Osteoblast (primary cell): ENCODE data around the gene PTPRN2. TPM values are rescaled to one million over a fixed set of nuclear protein-coding genes. Genes with fewer than 3 reads are reported as not detected.

Experiments used
- DNase-seq: peaks from one replicate; pipeline ENCODE4 v3.0.0; 2011; ENCODE audit warnings: low spot score, mixed read lengths; ENCODE audit not compliant: insufficient read length; ENCODE audit errors: missing footprints
- H2AFZ ChIP-seq: 2 replicates; pipeline ENCODE4 v1.6.0; 2011; ENCODE audit warnings: mild to moderate bottlenecking, low read length
- H3K27ac ChIP-seq: 2 replicates; pipeline ENCODE4 v1.5.1; 2011; ENCODE audit warnings: mild to moderate bottlenecking, low read depth, low read length, moderate library complexity
- H3K27me3 ChIP-seq: 2 replicates; pipeline ENCODE4 v1.6.0; 2012; ENCODE audit warnings: mild to moderate bottlenecking, control low read depth, inconsistent platforms, low read length, moderate library complexity; ENCODE audit not compliant: insufficient read depth
- H3K36me3 ChIP-seq: 2 replicates; pipeline ENCODE4 v1.5.1; 2011; ENCODE audit warnings: mild to moderate bottlenecking, low read length, control low read depth, moderate library complexity; ENCODE audit not compliant: insufficient read depth
- H3K4me1 ChIP-seq: 2 replicates; pipeline ENCODE4 v1.5.1; 2011; ENCODE audit warnings: mild to moderate bottlenecking, low read length, control low read depth, moderate library complexity; ENCODE audit not compliant: insufficient read depth
- H3K4me2 ChIP-seq: 2 replicates; pipeline ENCODE4 v1.6.0; 2011; ENCODE audit warnings: mild to moderate bottlenecking, low read length; ENCODE audit not compliant: insufficient read depth
- H3K4me3 ChIP-seq: fragments of 200-600 bp; sonication (generic); 3 replicates; pipeline ENCODE4 v1.5.1; 2012; ENCODE audit warnings: mild to moderate bottlenecking, low read length, inconsistent platforms; ENCODE audit not compliant: insufficient read depth
- H3K79me2 ChIP-seq: 2 replicates; pipeline ENCODE4 v1.6.0; 2012; ENCODE audit warnings: mild to moderate bottlenecking, low read length, control low read depth, inconsistent platforms; ENCODE audit not compliant: insufficient read depth
- H3K9me3 ChIP-seq: 2 replicates; pipeline ENCODE4 v1.5.1; 2011; ENCODE audit warnings: low read depth, low read length, control low read depth
- H4K20me1 ChIP-seq: 2 replicates; pipeline ENCODE4 v1.6.0; 2012; ENCODE audit warnings: mild to moderate bottlenecking, low read length, control low read depth; ENCODE audit not compliant: insufficient read depth
- total RNA-seq: library from RNA; depleted of rRNA; stranded (reverse); fragments of >200 nt; gene quantifications from 2 replicates; pipeline ENCODE4 v1.2.3, GENCODE V29; 2012
- TF ChIP-seq, protein P1 (sequence below): IDR thresholded peaks from 2 replicates; pipeline ENCODE4 v1.5.1; 2011; ENCODE audit warnings: mild to moderate bottlenecking, low read depth, low read length, moderate library complexity; ENCODE audit errors: extremely low read depth

Gene PTPRN2
- total RNA-seq, 1 donor: 0.36 TPM

DNA sequence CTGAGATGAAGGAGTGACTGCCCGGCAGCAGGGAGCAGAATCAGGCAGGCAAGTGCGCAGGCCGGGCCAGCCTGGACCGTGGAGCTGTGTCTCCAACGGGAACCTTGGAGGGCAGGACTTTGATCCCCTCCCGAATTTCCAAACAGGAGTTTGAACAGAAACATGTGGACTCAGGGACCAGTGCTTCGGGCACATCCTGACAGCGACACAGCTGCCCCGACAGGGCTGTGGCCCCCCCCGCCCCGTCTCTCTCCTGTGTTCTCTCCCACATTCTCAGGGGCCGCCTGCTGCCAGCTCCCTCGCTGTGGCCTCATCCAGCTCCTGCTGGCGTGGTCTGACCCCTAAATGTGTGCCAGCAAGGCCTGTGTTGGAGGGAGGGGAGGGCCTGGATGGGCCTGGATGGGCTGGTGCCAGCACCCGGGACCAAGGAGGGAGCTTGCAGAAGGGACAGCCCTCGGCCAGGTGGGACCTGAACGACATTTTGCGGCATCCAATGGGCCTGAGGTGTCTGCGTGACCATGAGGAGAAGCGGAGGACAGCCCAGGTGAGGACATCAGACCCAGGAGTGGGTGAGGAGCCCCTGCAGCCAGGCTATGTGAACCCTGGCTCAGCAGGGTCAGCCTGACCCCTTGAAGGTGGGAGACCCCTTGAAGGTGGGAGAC, 1027.9 kb downstream of the PTPRN2 start:
- H2AFZ ChIP-seq: no peak overlapping the region
- H3K4me3 ChIP-seq: no peak overlapping the region
- DNase-seq: peak; percentile 62
- H3K27me3 ChIP-seq: no peaks in the 10 kb centered on the region
- H3K4me1 ChIP-seq: no peaks in the 10 kb centered on the region
- H3K4me2 ChIP-seq: no peak overlapping the region
- H4K20me1 ChIP-seq: no peaks in the 10 kb centered on the region
- no peaks in the 10 kb centered on the region for H3K36me3 ChIP-seq
- peaks cover 6% of the 10 kb centered on the region for H3K9me3 ChIP-seq
- H3K27ac ChIP-seq: no peak overlapping the region
- TF ChIP-seq, protein P1, sequence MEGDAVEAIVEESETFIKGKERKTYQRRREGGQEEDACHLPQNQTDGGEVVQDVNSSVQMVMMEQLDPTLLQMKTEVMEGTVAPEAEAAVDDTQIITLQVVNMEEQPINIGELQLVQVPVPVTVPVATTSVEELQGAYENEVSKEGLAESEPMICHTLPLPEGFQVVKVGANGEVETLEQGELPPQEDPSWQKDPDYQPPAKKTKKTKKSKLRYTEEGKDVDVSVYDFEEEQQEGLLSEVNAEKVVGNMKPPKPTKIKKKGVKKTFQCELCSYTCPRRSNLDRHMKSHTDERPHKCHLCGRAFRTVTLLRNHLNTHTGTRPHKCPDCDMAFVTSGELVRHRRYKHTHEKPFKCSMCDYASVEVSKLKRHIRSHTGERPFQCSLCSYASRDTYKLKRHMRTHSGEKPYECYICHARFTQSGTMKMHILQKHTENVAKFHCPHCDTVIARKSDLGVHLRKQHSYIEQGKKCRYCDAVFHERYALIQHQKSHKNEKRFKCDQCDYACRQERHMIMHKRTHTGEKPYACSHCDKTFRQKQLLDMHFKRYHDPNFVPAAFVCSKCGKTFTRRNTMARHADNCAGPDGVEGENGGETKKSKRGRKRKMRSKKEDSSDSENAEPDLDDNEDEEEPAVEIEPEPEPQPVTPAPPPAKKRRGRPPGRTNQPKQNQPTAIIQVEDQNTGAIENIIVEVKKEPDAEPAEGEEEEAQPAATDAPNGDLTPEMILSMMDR: no peak
- H3K79me2 ChIP-seq: no peaks in the 10 kb centered on the region

DNA sequence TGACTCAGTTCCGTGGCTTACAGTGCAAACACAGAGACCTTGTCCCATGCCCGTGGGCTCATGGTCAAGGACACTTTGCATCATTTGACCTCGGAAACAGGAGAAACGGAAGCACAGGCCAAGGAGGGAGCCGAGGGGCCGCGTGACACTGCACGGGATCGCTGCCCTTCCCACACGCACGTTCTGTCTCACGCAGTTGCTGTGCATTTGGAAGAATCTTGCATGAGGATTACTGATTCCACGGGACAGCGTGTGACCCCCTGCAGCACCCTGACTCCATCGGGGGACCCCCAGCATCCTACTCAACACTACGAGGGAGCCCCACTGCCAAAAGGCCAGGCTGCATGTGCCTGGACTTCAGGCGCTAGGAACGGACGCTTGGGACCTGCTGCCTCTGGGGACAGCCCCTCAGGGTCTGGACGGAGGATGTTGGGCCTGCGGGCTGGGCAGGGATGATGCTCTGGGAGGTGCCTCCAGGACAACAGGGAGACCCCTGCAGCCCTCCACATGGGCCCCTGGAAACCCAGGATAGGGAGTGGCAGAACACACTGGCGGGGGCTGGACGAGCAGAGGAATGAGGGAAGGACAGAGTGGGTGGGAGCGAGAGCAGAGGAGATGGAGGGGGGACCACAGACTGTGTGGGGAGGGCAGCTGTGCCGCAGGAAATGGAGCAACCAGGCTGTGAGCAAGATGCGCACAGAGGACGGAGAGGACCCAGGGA, 1028.6 kb downstream of the PTPRN2 start:
- Histone ChIP-seq H4K20me1 (no peaks in the 10 kb centered on the region), H2AFZ (no peak overlapping the region), H3K27ac (no peak overlapping the region), H3K4me3 (no peak overlapping the region), H3K36me3 (no peaks in the 10 kb centered on the region), H3K9me3 (peaks cover 6% of the 10 kb centered on the region), H3K4me2 (no peak overlapping the region), H3K27me3 (no peaks in the 10 kb centered on the region), H3K4me1 (no peaks in the 10 kb centered on the region), H3K79me2 (no peaks in the 10 kb centered on the region)
- DNase-seq: peak; percentile 71
- TF ChIP-seq, protein P1: no peak

DNA sequence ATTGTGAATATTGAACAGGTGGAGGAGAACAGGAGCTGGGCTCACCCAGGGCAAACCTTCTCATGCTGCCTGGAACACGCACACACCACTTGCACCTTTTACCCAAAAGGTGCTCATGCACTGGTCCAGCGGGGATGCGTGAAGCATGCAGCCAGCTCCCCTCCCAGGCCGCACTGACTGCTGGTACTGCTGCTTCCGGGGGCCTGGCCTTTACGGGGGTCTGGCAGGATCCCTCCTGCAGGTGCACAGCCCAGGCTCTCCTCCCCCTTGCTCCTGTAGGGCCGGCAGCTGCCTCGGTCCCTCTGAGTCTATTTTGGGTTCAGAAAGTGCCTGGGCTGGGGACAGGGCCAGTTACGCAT, 1029.1 kb downstream of the PTPRN2 start:
- H3K4me3 ChIP-seq: no peak overlapping the region
- TF ChIP-seq, protein P1: no peak

DNA sequence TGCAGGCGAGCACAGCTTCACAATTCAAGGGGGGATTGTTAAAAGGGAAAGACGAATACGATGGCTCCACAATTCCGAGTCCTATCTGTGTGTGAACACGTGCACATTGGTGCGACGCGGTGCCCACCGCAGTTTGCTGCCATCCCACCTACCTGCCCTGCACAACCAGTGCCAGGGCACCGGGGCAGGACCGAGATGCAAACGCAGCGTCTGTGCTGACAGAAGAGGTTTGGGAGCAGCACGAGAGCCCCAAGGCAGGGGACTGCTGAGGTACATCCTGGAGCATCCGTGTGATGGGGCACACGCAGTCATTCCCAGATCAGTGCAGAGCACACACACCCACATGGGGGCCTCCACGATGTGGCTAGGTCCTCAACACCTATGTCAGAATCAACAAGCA, 1029.6 kb downstream of the PTPRN2 start:
- H3K36me3 ChIP-seq: no peaks in the 10 kb centered on the region
- H3K4me3 ChIP-seq: no peak overlapping the region
- no peak overlapping the region for H2AFZ ChIP-seq
- H3K79me2 ChIP-seq: no peaks in the 10 kb centered on the region
- H3K4me1 ChIP-seq: no peaks in the 10 kb centered on the region
- H3K9me3 ChIP-seq: peaks cover 6% of the 10 kb centered on the region
- peak; percentile 73 for DNase-seq
- no peaks in the 10 kb centered on the region for H4K20me1 ChIP-seq
- H3K27me3 ChIP-seq: no peaks in the 10 kb centered on the region
- no peak overlapping the region for H3K4me2 ChIP-seq
- TF ChIP-seq, protein P1: no peak
- H3K27ac ChIP-seq: no peak overlapping the region

More for the DNA sequence above, 1029.1 kb downstream of the PTPRN2 start:
- Histone ChIP-seq H3K9me3 (peaks cover 6% of the 10 kb centered on the region), H3K27me3 (no peaks in the 10 kb centered on the region), H3K4me2 (no peak overlapping the region), H3K79me2 (no peaks in the 10 kb centered on the region), H2AFZ (no peak overlapping the region), H3K27ac (no peak overlapping the region), H3K36me3 (no peaks in the 10 kb centered on the region), H4K20me1 (no peaks in the 10 kb centered on the region), H3K4me1 (no peaks in the 10 kb centered on the region)
- peak; percentile 50 for DNase-seq
